GM19324 (cell line): ENCODE data around the gene SLC16A9.

Experiments used
- ATAC-seq: cut with Tn5 transposase; IDR thresholded peaks from one replicate; pipeline ENCODE4 v1.9.1; 2021; ENCODE audit warnings: mild to moderate bottlenecking, moderate library complexity; ENCODE audit not compliant: unreplicated experiment, low FRiP score

Gene SLC16A9

DNA sequence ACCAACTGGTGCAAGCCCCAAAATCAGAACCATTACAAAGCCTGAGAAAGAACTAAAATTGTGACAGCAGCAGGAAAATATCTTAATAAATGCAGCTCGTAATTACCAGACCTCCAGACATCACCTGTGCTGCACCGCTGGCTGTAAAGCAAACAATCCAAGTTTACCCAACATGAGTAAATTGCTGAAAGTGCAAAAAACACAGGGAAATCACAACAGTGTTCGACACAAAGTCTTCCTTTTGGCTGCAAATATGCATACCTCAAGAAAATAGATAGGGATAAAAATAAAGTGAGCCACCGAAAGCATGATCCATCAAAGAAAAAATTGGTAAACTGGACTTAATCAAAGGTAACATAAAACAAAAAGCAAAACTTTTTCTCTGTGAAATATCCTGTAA is 101.7 kb downstream of the SLC16A9 start:
- no peak for ATAC-seq

DNA sequence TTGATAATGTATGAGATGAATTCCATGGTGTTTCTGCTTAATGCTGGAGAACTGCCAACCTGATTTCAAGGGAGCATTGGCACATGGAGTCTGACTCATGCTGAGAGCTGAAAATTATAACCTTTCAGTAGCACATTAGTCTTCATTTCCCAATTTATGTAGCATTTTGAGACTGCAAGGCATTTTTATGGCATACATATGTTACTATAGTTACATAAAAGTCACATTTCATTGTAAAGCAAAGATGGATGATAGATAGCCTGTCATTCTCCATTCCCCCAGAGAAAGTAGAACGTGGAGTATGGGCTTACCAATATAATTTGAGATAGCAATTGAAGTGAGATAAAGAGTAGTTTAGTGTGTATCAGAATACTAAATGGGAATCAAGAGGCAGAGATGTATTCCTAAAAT is 103.1 kb downstream of the SLC16A9 start:
- ATAC-seq: no peak

DNA sequence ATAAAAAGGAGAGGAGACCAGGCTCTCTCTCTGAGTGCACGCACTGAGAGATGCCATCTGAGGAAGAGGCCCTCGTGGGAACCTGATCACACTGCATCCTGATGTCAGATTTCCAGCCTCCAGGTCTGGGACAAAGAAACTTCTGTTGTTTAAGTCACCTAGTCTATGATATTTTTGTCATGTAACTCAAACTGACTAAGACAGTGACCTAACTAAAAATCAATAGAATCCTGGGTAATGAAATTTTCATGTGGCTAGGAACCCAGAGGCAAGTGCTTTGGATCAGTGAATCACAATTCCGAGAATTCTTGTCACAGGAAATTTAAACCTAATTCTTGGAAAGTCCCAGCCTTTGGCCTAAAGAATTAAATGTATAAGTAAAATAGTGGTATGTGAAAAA is 107.7 kb downstream of the SLC16A9 start:
- no peak for ATAC-seq
